GM21619 (cell line): Measurements from ENCODE around the gene ABLIM1.
A peak's percentile ranks its signal among the peaks of the same experiment; 100 is the strongest.

Experiments
- ATAC-seq: cut with Tn5 transposase; IDR thresholded peaks from one replicate; pipeline ENCODE4 v1.9.1; 2021; ENCODE audit not compliant: unreplicated experiment

The ABLIM1 gene

DNA sequence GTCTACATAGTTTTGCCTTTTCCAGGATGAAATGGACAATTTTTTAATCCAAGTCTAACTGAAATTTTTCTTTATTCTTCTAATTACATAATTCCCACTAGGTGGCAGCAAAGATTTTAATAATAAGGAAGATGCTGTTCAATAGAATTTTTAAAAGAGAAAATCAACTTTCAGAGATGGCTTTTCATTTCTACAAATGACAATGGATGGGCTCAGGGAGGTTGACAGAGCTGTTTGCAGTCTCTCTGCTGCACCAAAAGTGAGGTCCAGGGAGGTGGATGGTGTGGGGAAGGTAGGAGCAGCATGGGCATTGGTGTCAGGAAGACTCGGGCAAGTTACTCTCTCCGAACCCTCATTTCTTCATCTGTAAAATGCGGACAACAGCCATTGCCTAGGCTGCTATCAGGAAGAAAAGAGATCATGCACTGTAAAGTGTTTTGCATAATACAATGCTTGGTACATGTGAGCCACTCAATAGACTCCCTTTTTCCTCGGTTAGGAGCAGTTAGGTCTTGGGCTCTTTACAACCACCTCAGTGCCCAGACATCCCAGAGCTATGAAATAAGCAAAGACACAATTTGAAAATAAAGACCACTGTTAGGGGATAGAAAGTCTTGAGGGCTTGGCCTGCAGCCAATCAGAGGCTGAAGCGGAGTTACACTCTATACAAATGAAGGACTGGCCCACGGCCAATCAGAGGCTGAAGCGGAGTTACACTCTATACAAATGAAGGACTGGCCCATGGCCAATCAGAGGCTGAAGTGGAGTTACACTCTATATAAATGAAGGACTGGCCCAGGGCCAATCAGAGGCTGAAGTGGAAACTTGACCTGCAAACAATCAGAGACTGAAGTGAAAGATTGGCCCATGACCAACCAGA, 107.1 kb downstream of the ABLIM1 start:
- ATAC-seq: no peak

DNA sequence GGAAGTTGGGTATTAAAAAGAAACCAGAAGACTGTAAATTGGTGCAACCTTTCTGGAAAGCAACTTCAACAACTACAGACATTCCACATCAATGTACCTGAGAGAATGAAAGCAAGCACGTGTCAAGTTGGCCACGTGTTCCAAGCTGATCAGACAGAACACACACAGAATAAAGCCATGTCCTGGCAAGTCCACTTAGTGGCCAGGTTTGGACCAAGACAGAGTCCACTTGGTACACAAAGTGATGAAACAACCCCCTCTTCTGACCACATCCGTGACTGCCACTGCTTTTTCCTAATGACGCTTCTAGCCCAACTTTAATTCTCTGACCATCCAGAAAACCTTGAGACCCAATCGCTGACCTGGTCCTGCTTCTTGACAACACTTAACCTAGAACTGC, 109.4 kb downstream of the ABLIM1 start:
- no peak for ATAC-seq

DNA sequence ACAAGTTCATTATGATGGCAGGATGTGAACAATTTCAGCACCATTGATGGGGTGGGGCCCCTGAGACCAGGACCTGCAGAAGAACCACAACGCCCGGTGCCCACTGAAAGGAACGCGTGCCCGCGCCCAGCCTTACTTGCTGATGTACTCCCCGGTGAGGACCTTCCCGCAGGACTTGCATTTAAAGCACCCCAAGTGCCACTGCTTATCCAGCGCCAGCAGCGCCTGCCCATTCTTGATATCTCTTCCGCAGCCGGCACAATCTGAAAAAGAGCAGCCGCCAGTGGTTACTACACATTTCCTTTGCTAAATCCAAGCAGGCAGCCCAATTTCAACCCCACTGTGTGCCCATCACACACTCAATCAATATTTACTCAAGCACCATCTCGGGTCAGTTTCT, 110.6 kb downstream of the ABLIM1 start:
- no peak for ATAC-seq

DNA sequence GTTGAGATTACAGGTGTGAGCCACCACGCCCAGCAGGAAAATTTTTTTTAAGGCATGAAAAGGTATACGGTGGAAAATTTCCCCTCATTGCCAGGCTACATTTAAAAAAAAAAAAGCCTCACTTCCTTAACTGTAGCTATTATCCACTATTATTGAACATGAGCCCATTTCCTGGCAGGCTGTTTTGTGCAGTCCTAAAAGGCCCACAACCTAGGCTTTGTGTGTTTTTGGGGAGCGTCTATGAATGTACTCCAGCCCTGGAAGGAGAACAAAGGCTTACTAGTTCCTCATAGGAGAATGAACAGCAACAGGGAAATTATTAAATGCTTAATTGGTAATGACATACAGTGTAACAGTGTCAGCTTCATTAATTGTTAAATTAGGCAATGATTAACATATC, 111.0 kb downstream of the ABLIM1 start:
- no peak for ATAC-seq

DNA sequence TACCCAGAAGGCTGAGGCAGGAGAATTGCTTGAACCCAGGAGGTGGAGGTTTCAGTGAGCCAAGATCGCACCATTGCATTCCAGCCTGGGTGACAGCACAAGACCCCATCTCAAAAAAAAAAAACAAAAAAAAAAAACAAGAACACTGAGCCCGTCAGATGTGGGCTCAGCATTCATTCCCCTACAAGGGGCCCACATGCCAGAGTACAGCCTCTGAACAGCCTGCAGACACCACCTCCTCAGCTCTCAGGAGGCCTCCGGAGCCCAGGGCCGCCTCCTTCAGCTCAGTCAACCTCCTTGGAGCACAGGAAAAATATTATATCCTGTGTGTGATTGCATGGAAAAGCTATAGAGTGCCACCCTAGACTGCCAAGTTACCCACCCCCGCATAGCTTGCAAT, 112.3 kb downstream of the ABLIM1 start:
- no peak for ATAC-seq

DNA sequence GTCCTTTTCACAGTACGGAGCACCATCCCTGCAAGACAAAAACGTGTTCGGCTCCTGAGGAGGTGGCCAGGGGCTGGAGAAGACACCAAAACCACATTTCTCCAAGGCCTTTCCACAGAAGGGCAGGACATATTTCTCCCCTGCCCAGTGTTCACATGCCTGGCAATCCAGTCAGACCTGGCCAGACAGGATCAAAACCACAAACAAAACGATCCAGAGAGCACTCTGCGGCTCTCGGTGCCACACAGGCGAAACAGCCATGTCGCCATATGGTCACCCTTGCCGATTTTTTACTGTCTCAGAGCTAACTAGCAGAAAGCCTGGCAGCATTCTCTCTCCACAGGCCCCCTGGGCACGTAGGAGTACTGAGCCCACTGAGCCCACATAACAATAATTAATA, 113.0 kb downstream of the ABLIM1 start:
- ATAC-seq: no peak

DNA sequence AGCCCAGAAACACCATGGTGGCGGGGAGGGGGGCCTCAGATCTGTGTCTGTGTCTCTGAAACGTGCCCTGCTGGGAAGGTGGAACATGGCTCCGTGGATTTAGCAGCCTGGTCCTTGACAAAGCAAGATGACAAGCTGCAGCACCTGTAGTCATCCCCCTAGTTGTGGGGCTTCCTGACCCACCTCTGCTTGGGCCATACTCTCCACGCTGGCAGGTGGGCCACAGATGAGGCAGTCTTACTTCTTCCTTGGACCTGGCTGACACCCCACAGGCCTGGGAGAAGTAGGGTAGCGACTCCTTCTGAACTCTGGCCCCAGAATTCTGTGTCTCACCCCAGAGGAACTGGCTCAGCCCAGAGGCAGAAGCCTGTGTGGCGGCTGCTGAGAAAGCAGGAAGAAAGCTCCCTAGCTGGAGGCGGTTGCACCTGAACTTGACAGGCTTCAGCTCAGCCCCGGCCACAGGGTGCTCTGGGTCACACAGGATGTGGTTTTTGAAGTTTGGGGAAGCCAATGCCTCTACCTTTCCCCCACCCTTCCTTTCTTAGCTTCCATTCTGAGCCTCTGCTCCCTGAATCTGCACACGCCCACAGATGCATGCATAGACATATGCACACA, 113.9 kb downstream of the ABLIM1 start:
- ATAC-seq: peak; percentile 98

DNA sequence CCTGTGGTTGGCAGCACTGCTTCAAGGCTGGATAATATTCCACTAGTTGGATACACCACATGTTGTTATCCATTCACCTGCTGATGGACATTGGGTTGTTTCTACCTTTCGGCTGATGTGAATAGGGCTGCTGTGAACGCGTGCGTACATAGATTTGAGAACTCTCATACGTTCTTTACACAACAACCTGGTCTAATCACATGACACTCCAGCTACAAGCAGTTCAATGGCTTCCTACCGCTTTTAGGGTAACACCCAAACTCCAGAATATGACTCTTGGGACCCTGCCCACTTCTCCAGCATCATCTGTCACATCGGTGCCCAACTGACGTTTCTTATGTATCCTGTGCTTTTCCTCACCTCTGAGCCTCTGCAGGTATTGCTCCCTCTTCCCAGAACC, 114.6 kb downstream of the ABLIM1 start:
- no peak for ATAC-seq

DNA sequence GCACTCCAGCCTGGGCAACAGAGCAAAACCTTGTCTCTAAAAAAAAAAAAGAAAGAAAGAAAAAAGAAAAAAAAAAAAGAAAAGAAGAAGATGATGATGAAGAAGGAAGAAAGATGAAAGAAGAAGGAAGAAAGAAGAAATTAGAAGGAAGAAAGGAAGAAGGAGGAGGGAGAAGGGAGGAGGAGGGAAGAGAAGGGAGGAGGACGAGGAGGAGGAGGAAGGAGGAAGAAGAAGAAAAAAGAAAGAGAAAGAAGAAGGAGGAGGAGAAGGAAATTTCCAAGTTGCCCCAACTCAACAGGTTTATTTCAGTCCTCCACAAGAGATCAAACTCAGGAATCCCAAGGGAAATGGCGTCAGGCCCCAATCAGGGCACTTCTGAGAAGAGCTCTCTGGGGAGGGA, 115.7 kb downstream of the ABLIM1 start:
- ATAC-seq: no peak

DNA sequence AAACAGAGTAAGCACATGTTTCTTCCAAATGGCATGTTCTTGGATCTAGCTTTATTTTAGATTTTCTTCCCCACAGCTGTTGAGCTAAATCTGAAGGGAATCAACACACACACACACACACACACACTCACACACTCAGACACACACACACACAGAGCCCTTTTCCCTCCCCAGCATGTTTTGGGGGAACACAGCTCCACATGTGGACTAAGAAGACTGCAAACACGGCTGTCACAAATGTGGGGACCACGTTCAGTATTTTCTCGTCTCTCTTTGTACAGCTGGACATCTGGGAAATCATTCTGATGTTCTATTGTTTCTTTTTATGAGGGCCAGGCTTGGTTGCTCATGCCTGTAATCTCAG, 116.3 kb downstream of the ABLIM1 start:
- ATAC-seq: no peak

DNA sequence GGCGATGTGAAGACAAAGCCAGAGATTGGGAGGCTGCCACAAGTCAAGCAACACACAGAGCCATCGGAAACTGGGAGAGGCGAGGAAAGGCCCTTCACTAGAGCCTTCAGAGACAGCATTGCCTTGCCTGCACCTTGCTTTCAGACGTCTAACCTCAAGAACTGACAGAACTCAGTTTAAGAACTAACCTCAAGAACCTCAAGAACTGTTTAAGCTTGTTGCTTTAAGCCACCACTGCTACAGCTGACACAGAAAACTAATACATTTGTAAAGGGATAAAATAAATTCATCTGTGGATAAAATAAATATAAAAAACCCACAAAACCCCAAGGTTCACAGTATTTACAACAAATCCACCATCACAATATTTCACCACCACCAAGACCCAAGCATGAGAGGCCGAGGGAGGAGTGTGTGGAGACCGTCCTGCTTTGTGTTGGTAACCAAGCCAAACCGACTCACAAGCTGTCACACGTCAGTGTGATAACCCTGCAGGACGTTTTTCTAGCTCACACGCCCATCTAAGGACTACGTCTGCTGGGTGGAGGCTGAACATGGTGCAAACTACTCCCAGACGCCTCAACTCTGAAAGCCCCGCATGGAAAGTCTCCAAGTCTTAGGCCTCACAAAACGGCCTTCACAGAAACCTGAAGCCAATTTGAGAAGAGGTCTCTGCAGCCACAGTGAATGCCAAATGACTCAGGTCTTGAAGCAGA, 116.8 kb downstream of the ABLIM1 start:
- no peak for ATAC-seq

DNA sequence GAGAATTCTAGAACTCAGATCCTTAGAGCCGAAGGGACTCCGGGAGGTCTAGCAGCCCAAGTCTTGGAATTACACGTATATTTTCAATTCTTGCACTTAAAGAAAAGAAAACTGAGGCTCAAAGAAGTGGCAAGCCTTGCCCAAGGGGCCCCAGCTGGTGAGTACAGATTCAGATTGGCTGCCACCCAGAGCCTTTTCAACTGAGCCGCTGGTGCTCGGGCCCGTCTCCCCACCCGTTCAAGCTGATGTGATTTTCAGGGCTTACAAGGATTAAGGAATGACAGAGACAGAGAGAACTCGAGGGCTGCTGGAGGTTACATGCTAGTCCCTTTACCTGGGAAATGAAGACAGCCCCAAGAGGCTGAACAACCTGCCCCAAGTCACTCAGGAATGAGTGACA, 117.8 kb downstream of the ABLIM1 start:
- ATAC-seq: no peak

DNA sequence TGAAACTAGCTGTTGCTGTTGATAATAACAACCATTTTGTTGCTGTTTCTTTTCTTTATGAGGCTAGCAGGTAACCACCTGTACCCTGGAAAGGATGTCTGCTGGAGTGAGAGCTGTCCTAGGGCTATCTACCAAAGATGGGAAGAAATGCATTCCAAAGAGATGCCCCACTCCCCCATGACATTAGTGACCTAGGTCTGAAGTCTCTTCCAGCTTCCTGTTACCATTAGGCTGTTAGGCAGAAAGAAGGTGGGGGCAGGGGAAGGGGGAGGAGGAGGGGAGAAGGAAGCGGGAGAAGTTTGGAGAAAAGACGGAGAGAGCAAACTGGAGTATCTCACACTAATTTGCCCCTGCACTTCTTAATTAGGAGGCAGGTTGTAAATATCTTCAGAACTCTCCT, 118.5 kb downstream of the ABLIM1 start:
- ATAC-seq: no peak

DNA sequence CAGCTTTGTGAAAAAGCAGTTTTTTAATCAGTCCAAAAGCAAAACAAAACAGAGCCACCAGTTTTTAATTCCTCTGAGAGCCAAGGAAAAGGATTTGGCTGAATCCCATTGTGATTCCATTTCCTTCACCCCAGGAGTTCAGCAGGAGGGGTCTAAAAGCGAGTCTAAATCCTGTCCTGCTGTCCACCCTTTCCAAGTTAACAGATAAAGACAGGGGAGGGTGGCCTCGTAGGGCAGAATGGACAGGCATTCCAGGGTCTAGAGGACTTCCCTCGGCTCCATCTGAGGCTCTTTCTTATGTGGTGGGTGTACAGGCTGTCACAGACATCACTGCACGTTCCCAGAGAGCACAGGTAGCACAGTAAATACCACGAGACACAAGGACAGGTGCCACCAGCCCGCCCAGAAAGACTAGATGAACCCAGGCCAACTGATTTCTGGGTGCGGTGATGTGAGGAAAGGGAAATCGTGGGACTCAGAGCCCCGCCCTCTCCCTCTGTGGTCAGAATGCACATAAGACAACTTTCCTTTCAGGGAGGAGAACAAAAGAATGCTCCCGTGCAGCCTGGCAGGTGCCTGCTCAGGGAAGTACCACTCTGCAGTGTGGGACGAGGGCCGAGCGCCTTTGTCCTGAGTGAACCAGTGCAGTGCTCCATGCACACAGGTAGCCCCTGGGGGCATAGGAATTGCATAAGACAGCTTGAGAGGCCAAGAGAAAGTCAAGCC, 119.7 kb downstream of the ABLIM1 start:
- ATAC-seq: no peak

DNA sequence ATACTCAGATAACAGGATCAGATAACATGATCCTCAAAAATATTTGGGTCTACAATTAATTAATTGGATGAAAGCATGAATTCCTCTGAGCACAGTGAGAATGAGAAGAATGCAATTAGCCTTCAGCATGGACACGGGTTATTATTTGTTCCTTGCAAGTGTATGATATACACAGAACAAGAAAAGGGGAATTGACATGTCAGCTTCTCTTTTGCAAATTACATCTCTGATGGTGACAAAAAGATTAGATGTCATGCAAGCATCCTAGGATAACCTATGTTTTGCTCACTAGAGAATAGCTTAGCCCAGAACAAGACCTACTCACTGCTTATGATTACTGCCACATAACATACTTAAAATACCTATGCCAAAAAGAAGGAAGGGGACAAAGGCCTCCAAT, 120.3 kb downstream of the ABLIM1 start:
- ATAC-seq: no peak

DNA sequence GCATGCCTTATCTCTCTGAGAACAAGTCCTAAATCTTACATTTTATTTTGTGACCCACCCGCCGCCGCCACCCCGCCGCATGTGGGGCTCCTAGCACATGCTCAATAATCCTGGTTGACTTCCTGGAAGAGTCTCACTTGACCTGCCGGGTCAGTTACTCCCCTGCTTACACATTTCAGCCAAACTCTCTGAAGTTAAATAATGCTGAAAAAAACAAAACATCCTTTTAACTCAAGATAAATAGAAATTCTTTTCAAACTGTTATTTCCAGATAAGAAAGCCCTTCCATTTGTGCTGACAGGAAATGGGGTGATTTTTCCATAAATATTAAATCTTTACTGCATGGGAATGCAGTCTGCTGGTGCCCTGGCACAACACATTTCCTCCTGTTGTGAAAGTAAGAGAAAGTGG, 123.5 kb downstream of the ABLIM1 start:
- no peak for ATAC-seq

DNA sequence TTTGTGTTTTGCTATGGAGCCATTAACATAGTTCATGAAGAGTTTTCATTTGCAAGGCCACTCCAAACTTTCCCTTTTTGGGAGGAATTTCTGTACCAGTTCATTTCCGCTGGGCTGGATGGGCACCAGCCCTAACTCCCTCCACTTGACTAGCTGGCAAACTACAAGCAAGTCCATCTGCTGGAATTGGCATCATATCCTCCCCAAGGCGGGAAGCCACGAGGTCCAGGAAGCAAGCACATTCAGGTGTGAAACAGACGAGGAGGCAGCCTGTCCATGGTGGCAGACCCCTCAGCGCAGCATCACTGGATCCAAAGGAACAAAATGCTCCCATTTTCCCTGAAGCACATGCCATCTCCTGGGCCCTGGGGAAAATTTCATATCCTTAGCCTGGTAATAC, 125.8 kb downstream of the ABLIM1 start:
- ATAC-seq: no peak

DNA sequence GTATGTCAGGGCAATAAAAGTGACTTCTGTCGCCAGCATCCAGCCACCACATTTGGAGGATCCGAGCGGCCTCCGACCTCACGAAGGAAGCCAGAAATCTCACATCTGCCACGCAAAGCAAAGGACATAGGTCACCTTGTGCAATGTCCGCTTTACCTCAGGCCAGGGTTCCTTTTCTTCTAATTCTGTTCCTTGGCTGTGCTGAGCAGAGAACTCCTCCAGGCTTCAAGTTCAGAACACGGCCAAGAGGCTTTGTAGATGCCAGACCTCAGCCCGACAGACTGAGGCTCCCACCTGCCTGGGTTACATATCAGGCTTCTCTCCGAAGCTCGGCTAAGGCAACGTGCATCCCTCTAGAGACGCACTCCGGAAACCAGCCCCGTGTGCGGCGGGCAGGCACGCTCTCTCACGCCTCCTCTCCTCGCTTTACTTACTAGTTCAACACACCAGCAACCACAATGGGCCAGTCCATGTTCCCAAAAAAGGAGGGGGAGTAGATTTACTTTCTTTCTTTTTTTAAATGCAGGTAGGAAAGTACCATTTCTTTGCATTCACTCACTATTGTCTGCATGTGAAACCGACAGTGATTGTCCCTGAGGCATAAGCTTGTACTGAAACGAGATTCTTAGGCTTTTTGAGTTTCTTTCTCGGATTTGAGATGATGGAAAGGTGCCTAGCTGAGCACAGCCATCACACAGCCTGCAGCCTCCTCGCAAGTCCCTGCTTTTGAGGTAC, 131.4 kb downstream of the ABLIM1 start:
- ATAC-seq: peak; percentile 94

DNA sequence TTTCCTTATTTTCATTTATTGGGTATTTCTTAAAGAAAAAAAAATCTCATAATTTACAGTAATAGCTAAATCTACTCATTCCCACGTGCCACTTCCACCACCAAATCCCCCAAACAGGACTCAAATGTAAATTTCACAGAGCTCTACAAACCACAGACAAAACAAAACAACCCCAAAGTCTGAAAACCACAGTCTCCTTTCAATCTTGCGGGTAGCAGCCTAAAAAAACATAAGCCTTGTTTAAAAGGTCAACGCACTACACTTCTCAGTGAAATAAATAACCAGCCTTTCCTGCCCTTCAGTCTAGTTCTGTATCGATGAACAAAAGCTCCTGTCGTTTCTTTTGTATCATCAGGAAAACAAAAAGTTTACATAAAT, 132.0 kb downstream of the ABLIM1 start:
- ATAC-seq: peak; percentile 52

DNA sequence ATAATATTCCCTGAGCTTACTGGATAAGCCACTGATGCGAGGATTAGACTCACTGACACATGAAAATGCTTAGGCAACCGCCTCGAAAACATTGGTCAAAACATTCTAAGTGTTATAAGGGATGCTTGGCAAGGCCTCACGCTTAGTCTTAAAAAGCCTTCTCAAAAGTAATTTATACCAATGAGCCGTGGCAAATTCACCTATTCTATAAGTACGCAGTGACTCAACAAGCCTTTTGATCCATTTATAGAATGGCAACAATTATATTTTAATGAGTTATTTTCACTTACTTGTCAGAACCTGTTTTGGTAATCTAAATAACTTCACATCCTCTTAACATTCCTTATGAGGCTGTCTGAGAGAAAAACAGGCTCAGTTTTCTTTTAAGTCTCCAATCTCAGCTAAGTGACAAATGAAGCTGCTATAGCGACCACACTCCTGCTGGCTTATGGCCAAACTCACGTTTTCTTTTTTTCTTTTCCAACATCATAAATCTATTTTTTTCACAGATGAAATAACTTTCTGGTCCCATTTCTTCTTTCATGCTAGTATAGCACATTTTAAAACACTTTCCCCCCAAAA, 132.6 kb downstream of the ABLIM1 start:
- no peak for ATAC-seq
